Effector memory CD4-positive, alpha-beta T cell (primary cell): Measurements from ENCODE around the gene COL7A1.
"Not testable (repeated sequence)": the region's sequence is repeated elsewhere in the genome, so short reads cannot be mapped to it uniquely, and the experiment has no call there.

Experiments used
- DNase-seq, 3 donors: peaks; one replicate each; pipeline ENCODE4 v3.0.0-alpha.2; 2020
- H3K27ac ChIP-seq: 2 replicates; pipeline ENCODE4 v1.7.0; 2013; ENCODE audit warnings: mild to moderate bottlenecking, low read length, moderate library complexity; ENCODE audit not compliant: insufficient read depth, poor library complexity, severe bottlenecking
- H3K27me3 ChIP-seq: replicated peaks from 2 replicates; pipeline ENCODE4 v1.7.0; 2013; ENCODE audit warnings: mild to moderate bottlenecking, low read length; ENCODE audit not compliant: insufficient read depth, control insufficient read depth, poor library complexity, severe bottlenecking
- H3K36me3 ChIP-seq: 2 replicates; pipeline ENCODE4 v1.7.0; 2013; ENCODE audit warnings: mild to moderate bottlenecking, low read length, moderate library complexity; ENCODE audit not compliant: control insufficient read depth, insufficient read depth
- H3K4me1 ChIP-seq: 2 replicates; pipeline ENCODE4 v1.7.0; 2013; ENCODE audit warnings: low read length, mild to moderate bottlenecking; ENCODE audit not compliant: control insufficient read depth, insufficient read depth, poor library complexity, severe bottlenecking
- H3K4me3 ChIP-seq: 2 replicates; pipeline ENCODE4 v1.7.0; 2013; ENCODE audit warnings: low read length, low read depth, mild to moderate bottlenecking; ENCODE audit not compliant: insufficient read depth, poor library complexity, severe bottlenecking
- H3K9me3 ChIP-seq: 2 replicates; pipeline ENCODE4 v1.7.0; 2013; ENCODE audit warnings: mild to moderate bottlenecking, low read length, moderate library complexity; ENCODE audit not compliant: control insufficient read depth

The COL7A1 gene

DNA sequence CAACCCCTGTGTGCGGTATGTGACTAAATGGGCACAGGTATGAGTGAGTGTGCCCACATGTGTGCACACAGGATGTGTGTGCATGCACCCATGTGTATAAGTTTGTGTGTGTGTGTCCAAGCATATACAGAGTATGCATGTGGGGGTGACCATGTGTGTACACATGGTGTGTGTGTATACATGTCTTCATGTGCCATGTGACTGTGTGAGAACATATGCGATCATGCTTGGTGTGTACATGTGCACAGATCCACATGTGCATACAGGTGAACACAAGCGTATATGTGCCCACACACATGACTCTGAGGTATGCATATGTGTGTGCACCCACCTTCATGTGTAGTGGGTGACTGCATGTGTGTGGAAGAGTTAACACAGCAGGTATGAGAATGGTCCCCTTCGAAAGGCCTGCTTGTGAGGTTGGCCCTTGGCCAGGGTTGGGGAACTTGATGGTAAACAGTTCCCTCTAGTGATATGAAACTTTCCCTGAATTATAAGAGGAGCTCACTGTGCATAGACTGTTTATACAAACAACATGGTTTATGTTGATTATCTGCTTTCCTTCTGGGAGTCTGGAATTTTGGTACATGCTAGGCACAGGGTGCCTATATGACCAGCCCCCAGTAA, 48.8 kb downstream of the COL7A1 start:
- Histone ChIP-seq H3K4me1 (peaks cover 4% of the 10 kb centered on the region), H3K27ac (no peak overlapping the region), H3K27me3 (no peaks in the 10 kb centered on the region), H3K9me3 (no peaks in the 10 kb centered on the region), H3K4me3 (no peak overlapping the region), H3K36me3 (no peaks in the 10 kb centered on the region)
- no peak for DNase-seq

- Histone ChIP-seq H3K27me3 (no peaks in the 10 kb centered on the region), H3K4me3 (no peak overlapping the region), H3K27ac (no peak overlapping the region), H3K36me3 (no peaks in the 10 kb centered on the region), H3K9me3 (no peaks in the 10 kb centered on the region), H3K4me1 (peaks cover 4% of the 10 kb centered on the region)
- DNase-seq: no peak
These were observed 51.0 kb downstream of the COL7A1 start for GRCh38 chr3:48544141-48544540.

- H3K9me3 ChIP-seq: no peaks in the 10 kb centered on the region
- no peak overlapping the region for H3K4me3 ChIP-seq
- H3K36me3 ChIP-seq: no peaks in the 10 kb centered on the region
These were observed 51.8 kb downstream of the COL7A1 start for GRCh38 chr3:48543271-48543866.

GRCh38 chr3:48538451-48538850, 56.7 kb downstream of the COL7A1 start:
- no peak for DNase-seq
- Histone ChIP-seq H3K9me3 (no peaks in the 10 kb centered on the region), H3K27ac (no peak overlapping the region), H3K4me1 (no peaks in the 10 kb centered on the region), H3K36me3 (no peaks in the 10 kb centered on the region), H3K4me3 (no peak overlapping the region), H3K27me3 (no peaks in the 10 kb centered on the region)

More at GRCh38 chr3:48543271-48543866, 51.8 kb downstream of the COL7A1 start:
- no peak for DNase-seq
- Histone ChIP-seq H3K4me1 (no peaks in the 10 kb centered on the region), H3K27ac (no peak overlapping the region), H3K27me3 (no peaks in the 10 kb centered on the region)

DNA sequence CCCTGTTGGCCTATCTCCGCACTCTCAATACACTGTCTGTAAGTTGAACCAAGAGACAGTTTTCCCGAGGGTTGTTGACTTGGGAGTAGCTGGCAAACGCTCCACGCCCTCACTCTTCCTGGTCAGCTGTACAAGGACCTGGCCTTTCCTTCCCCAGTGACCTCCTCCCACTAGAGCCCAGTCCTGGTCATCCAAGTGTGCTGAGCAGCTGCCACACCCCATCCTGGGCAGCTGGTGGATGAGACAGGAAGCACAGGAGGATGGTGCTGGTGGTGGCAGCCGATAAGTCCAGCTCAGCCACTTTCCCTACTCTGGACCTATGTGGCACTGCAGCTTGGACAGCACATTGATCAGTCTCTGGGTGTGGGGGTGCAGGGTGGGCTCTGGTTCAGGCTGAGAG, 58.3 kb downstream of the COL7A1 start:
- no peak overlapping the region for H3K27ac ChIP-seq
- no peak overlapping the region for H3K4me3 ChIP-seq
- no peaks in the 10 kb centered on the region for H3K4me1 ChIP-seq
- H3K27me3 ChIP-seq: no peaks in the 10 kb centered on the region
- no peak for DNase-seq
- H3K36me3 ChIP-seq: no peaks in the 10 kb centered on the region
- H3K9me3 ChIP-seq: no peaks in the 10 kb centered on the region

DNA sequence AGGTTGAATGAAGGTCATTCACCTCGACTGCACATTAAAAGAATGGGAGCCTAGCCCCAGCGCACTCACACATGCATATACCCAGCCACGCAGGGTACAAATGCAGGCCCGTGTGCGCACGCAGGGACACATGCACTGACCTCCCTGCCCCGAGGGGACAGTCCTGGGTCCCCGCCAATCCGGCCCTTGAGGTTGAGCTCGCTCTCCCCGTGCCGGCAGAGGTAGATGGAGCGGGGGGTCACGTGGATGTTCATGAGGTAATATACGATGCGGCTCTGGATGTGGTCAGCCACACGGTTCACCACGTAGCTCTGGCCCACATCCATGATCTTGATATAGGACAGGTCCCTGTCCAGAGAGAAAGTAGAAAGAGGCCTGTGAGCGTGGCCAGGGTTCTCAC, 59.0 kb downstream of the COL7A1 start:
- no peak overlapping the region for H3K27ac ChIP-seq

DNA sequence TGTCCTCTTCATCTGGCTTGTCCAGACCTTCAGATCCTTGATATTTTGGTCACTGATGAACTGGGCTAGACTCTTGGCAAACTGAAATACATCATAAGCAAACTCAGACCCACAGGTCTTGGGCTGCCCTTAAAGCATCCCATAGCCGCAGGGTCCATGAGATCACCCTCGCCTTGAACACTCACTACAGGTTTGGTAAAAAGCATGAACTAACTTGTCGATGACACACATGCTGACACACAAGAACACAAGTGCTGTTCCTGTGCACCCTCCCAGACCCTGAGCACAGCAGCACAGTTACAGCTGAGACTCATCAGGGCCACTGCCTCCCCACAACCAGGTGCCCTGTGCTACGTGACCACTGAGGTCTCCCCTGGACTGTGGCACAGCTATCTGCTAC, 59.6 kb downstream of the COL7A1 start:
- no peak overlapping the region for H3K27ac ChIP-seq
- DNase-seq: no peak
- no peaks in the 10 kb centered on the region for H3K4me1 ChIP-seq
- H3K27me3 ChIP-seq: no peaks in the 10 kb centered on the region
- H3K36me3 ChIP-seq: no peaks in the 10 kb centered on the region
- no peaks in the 10 kb centered on the region for H3K9me3 ChIP-seq
- H3K4me3 ChIP-seq: no peak overlapping the region

More for the DNA sequence above, 59.0 kb downstream of the COL7A1 start:
- no peaks in the 10 kb centered on the region for H3K36me3 ChIP-seq
- no peaks in the 10 kb centered on the region for H3K9me3 ChIP-seq
- no peaks in the 10 kb centered on the region for H3K27me3 ChIP-seq
- no peaks in the 10 kb centered on the region for H3K4me1 ChIP-seq
- H3K4me3 ChIP-seq: no peak overlapping the region
- no peak for DNase-seq

DNA sequence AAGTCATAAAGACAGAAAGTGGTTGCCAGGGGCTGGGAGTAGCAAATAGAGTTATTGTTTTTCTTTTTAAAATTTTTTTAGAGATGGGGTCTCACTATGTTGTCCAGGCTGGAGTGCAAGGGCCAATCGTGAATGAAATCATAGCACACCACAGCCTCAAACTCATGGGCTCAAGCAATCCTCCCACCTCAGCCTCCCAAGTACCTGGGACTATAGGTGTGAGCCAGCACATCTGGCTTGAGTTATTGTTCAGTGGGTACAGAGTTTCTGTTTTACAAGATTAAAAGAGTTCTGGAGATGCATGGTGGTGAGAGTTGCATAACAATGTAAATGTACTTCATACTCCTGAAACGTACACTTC, 62.2 kb downstream of the COL7A1 start:
- no peaks in the 10 kb centered on the region for H3K36me3 ChIP-seq

DNA sequence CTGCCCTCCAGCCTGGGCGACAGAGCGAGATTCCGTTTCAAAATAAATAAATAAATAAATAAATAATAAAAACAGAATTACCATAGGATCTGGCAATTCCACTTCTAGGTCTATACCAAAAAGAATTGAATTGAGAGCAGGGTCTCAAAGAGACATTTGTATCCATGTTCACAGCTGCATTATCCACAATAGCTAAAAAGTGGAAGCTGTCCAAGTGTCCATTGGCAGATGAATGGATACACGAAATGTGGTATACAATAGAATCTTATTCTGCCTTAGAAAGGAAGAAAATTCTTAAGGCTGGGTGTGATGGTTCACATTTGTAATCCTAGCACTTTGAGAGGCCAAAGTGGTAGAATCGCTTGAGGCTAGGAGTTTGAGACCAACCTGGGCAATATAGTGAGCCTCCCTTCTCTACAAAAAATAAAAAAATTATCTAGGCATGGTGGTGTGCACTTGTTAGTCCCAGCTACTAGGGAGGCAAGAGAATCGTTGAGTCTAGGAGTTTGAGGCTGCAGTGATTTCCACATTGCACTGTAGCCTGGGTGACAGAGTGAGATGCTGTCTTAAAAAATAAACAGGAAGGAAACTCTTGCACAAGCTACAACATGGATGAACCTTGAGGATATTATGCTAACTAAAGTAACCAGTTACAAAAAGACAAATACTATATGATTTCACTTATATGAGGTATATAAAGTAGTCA, 62.7 kb downstream of the COL7A1 start:
- Histone ChIP-seq H3K27ac (no peak overlapping the region), H3K4me3 (no peak overlapping the region), H3K27me3 (no peaks in the 10 kb centered on the region), H3K9me3 (no peaks in the 10 kb centered on the region), H3K4me1 (no peaks in the 10 kb centered on the region), H3K36me3 (no peaks in the 10 kb centered on the region)
- no peak for DNase-seq

More for the DNA sequence above, 62.2 kb downstream of the COL7A1 start:
- Histone ChIP-seq H3K27me3 (no peaks in the 10 kb centered on the region), H3K4me3 (no peak overlapping the region), H3K27ac (no peak overlapping the region), H3K4me1 (no peaks in the 10 kb centered on the region), H3K9me3 (no peaks in the 10 kb centered on the region)
- DNase-seq: no peak

- not testable (repeated sequence) for H3K4me1 ChIP-seq, H3K27ac ChIP-seq, DNase-seq, H3K36me3 ChIP-seq, H3K4me3 ChIP-seq, H3K9me3 ChIP-seq, H3K27me3 ChIP-seq
These were observed 64.4 kb downstream of the COL7A1 start for GRCh38 chr3:48530701-48531100.
